ENCODE results near the gene AHCYL1.

GRCh38 chr1:110058591-110058990 lies 74.0 kb downstream of the AHCYL1 start:
- TF ChIP-seq, protein P1, sequence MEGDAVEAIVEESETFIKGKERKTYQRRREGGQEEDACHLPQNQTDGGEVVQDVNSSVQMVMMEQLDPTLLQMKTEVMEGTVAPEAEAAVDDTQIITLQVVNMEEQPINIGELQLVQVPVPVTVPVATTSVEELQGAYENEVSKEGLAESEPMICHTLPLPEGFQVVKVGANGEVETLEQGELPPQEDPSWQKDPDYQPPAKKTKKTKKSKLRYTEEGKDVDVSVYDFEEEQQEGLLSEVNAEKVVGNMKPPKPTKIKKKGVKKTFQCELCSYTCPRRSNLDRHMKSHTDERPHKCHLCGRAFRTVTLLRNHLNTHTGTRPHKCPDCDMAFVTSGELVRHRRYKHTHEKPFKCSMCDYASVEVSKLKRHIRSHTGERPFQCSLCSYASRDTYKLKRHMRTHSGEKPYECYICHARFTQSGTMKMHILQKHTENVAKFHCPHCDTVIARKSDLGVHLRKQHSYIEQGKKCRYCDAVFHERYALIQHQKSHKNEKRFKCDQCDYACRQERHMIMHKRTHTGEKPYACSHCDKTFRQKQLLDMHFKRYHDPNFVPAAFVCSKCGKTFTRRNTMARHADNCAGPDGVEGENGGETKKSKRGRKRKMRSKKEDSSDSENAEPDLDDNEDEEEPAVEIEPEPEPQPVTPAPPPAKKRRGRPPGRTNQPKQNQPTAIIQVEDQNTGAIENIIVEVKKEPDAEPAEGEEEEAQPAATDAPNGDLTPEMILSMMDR (IDR thresholded peaks at IDR 0.05 in 8 of 11, conservative IDR thresholded peaks at IDR 0.05 in 3 of 11), result no peak
- TF ChIP-seq POLR2A (IDR thresholded peaks at IDR 0.05) (no peak), POLR2AphosphoS5 (IDR thresholded peaks at IDR 0.05) (no peak)
